Activated naive CD8-positive, alpha-beta T cell (primary cell): Measurements from ENCODE around the gene NANOS1.
"Not testable (repeated sequence)": the region's sequence is repeated elsewhere in the genome, so short reads cannot be mapped to it uniquely, and the experiment has no call there.

Experiments
- H3K27ac Mint-ChIP-seq: one replicate; pipeline ENCODE4 v1.8.0; 2021; ENCODE audit warnings: mixed read lengths
- H3K27me3 Mint-ChIP-seq: one replicate; pipeline ENCODE4 v1.8.0; 2021; ENCODE audit warnings: mixed read lengths
- H3K36me3 Mint-ChIP-seq: one replicate; pipeline ENCODE4 v1.8.0; 2021; ENCODE audit warnings: mixed read lengths
- H3K4me1 Mint-ChIP-seq: one replicate; pipeline ENCODE4 v1.8.0; 2021; ENCODE audit warnings: low read depth, mixed read lengths
- H3K4me3 Mint-ChIP-seq: one replicate; pipeline ENCODE4 v1.8.0; 2021; ENCODE audit warnings: mild to moderate bottlenecking, mixed read lengths
- H3K9me3 Mint-ChIP-seq: one replicate; pipeline ENCODE4 v1.8.0; 2021; ENCODE audit warnings: low read depth, mixed read lengths

The NANOS1 gene

DNA sequence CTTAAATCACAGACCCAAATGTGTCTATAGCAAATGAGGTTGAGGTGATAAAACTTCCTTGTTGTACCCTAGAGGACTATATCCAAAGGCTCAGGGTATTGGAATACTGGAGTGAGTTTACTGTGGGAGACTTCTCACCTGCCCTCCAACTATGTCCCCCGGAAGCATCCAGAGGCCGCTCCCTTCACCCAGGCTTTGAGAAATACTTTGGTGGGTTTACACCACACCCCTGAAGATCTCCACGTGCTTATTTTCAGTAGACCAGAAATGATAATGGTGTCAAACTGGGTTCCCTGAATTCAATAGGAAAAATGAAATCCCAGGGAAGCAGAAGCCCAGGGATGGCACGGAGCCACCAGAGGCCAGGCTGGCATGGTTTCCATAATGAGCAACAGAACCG, 31.3 kb upstream of the NANOS1 start:
- no peak overlapping the region for H3K4me3 Mint-ChIP-seq
- peaks cover 8% of the 10 kb centered on the region for H3K27me3 Mint-ChIP-seq
- H3K4me1 Mint-ChIP-seq, result no peaks in the 10 kb centered on the region
- H3K27ac Mint-ChIP-seq, result no peak overlapping the region
- H3K9me3 Mint-ChIP-seq, result no peaks in the 10 kb centered on the region
- no peaks in the 10 kb centered on the region for H3K36me3 Mint-ChIP-seq

DNA sequence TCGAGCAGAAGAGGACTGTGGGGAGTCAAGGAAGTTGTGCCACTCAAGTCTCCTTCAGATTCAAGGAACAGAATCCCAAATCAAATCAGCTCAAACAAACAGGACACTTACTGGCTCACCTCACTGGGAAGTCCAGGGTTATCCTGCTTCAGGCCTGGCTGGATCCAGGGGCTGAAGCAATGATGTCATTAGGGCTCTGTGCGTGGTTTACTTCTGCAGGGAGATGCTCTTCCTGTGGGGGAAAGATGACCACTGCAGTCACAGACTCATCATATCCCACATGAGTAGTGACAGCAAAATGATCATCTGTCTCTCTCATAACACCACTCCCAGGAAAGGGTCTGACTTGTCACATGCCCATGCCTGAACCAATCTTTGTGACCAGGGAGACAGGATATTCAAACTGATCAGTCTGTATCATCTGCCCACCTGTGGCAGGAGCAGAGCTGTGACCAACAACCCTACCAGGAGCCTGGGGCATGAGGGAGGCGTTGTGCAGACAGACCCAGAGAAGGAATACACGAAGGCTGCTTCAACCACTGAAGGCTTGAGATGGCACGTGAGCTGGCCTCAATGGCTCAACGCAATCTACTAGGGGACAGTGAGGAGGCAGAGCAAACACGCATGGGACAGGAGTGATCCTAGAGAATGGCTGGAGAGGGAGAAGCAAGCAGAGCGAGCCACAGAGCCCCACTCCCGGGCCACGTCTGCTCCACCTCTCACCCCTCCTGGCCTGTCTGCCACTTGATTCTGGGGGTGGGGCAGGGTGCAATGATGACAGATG, 27.6 kb upstream of the NANOS1 start:
- no peaks in the 10 kb centered on the region for H3K36me3 Mint-ChIP-seq

DNA sequence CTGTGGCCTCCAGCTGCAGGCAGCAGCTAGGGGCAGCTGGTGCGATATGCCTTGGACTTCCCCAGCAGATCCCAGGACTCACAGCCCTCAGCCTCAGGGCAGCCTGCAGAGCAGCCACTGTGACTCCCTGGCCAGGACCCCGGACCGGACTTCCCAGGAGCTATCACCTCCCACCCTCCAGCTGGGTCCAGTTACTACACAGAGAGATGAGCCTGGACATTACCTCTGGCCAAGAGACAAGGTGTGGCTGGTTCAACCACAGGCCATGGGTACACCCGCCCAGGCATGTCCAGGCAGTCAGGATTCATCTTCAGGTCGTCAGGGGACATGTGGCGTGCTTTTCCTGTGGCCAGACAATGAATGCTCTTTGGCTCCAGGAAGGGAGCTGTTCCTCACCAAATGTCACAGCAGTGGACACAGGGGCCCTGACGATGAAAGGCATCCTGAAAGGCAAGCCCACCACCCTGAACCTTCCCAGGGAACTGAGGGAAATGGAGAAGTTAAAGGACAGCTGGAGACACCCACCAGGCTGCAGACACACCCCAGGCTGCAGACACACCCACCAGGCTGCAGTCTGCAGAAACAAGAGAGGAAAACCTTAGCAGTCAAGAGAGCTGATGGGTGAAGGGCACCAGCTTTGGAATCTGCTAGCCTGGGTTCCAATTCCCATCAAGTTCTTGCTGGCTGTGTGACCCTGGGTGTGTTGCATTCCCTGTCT, 25.8 kb upstream of the NANOS1 start:
- Mint-ChIP-seq H3K9me3 (no peaks in the 10 kb centered on the region), H3K27me3 (peaks cover 13% of the 10 kb centered on the region), H3K27ac (no peak overlapping the region), H3K4me1 (no peaks in the 10 kb centered on the region), H3K36me3 (no peaks in the 10 kb centered on the region), H3K4me3 (no peak overlapping the region)

More for the DNA sequence above, 27.6 kb upstream of the NANOS1 start:
- Mint-ChIP-seq H3K27ac (no peak overlapping the region), H3K27me3 (peaks cover 9% of the 10 kb centered on the region), H3K4me1 (no peaks in the 10 kb centered on the region), H3K9me3 (no peaks in the 10 kb centered on the region), H3K4me3 (no peak overlapping the region)

DNA sequence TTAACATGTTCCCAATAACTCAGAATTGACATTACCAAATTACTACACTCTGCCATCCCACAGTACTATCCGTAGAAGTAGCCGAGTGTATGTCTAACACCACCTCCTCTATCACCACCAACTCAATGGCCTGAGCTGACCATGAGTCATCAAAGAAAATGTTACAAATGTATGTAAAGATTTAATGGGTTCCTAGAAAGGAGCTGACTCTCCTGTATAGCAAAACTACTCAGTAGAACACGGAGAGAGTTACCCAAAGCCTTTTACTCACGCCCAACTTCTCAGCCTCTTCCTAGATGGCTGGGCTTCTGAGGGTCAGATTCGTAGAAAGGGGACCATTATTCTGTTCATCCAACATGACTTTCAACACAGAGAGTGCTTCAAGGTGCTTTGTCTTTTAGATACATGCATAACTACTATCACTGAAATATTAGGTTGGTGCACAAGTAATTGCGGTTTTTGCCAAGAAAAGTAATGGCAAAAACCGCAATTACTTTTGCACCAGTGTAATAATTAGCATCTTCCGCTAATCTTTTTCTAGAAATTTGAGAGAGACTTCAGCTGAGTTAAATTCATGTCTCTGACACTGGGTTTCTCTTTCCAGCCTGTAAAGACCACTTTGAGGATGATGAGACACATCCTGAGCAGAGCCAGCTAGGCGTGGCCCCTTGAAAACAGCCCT, 24.0 kb upstream of the NANOS1 start:
- Mint-ChIP-seq H3K27ac (no peak overlapping the region), H3K9me3 (no peaks in the 10 kb centered on the region), H3K4me1 (no peaks in the 10 kb centered on the region), H3K4me3 (no peak overlapping the region), H3K36me3 (no peaks in the 10 kb centered on the region), H3K27me3 (peaks cover 12% of the 10 kb centered on the region)

DNA sequence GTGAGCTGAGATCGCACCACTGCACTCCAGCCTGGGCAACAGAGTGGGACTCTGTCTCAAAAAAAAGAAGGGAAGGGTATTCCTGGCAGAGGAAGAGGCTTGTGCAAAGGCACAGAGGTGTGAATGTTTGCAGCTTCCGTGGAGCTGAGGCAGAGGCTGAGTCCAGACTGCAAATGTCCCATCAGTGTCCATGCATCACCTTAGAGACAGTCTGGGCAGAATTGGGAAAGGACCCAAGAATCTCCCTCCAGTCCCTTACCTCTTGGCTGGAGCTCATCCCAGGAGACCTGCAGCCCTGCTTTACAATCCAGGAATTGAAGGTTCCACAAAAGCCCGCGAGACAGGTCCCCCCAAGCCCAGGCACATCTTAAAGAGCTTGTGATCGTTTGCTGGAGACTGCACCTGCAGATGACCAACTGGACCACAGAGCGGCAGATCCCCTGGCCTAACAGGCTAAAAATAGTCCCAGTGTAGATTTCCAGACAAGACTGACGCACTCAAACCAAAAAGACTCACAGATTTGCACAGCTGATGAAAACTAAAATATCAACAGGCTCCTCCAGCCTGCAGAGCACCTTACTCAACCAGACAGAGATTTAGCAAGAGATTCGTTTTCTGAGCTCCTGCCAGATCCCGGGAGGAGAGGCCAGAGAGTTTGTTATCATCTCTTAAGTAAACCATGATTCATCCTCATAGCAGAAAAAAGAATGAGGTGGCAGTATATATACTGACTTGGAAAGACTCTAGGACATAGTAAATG, 22.9 kb upstream of the NANOS1 start:
- Mint-ChIP-seq H3K4me1 (no peaks in the 10 kb centered on the region), H3K27ac (no peak overlapping the region), H3K4me3 (no peak overlapping the region), H3K9me3 (no peaks in the 10 kb centered on the region), H3K36me3 (no peaks in the 10 kb centered on the region), H3K27me3 (peaks cover 10% of the 10 kb centered on the region)

DNA sequence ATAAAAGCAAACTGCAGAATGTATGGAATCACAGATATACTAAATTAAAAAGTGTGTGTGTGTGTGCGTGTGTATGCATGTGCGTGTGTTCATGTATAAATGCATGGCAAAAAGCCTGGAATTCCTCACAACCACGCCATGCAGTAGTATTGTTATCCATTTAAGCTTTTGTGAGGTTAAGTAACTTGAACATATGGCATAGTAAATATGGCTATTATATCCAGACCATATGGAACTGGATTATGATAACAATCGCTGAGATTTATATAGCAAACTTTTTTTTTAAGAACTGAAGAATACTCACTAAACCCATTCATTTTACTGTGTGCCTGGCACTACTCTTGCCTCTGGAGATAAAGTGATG, 22.3 kb upstream of the NANOS1 start:
- H3K9me3 Mint-ChIP-seq, result no peaks in the 10 kb centered on the region
- no peaks in the 10 kb centered on the region for H3K36me3 Mint-ChIP-seq
- H3K27me3 Mint-ChIP-seq, result peaks cover 10% of the 10 kb centered on the region
- H3K4me3 Mint-ChIP-seq, result no peak overlapping the region
- H3K27ac Mint-ChIP-seq, result no peak overlapping the region
- no peaks in the 10 kb centered on the region for H3K4me1 Mint-ChIP-seq

DNA sequence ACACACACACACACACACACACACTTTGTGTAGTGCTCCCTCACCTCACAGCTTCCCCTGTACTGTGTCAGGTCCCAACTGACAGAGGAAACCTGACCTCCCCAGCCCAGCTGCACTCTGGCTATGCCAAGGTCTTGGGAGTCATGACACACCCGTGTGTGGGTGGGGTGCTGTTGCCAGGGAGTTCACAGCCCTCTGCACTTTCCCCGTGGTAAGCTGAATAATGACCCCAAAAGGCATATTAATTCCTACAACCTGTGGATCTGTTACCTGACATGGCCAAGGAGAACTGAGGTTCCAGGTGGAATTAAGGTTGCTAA, 8.9 kb upstream of the NANOS1 start:
- H3K36me3 Mint-ChIP-seq, result no peaks in the 10 kb centered on the region
- H3K27ac Mint-ChIP-seq, result no peak overlapping the region
- no peak overlapping the region for H3K4me3 Mint-ChIP-seq
- peaks cover 2% of the 10 kb centered on the region for H3K27me3 Mint-ChIP-seq
- H3K9me3 Mint-ChIP-seq, result no peaks in the 10 kb centered on the region
- no peaks in the 10 kb centered on the region for H3K4me1 Mint-ChIP-seq

DNA sequence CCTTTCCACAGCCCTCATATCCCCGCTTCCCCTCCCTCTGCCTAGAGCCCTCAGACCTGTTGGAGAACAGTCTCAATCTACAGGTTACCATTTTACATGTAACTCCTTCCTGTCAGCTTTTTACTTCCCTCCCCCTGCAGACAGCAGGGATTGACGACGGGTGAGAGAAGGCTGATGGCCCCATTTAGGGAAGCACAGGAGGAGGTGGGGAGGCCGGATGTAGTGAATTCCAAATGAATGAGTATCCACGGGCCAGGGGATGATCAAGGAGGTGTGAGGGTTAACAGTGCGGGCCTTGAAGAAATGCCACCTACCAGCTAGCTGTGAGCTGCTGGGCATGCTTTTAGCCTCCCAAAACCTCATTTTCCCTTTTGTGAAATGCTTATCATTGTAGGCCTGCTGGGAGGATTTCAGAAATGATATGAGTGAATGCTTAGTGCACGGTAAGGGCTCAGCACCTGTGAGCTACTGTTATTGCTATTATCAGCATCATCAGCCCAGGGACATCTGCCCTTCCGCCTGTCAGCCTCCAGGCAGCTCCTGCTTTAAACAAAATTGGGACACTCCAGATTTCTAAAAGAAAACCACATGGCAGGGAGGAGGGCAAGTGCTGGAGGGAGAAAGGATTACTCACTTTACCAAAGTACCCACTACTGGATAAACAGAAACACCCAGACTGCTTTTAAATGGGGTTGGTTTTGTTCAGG, 6.5 kb upstream of the NANOS1 start:
- Mint-ChIP-seq H3K4me3 (no peak overlapping the region), H3K27me3 (peaks cover 2% of the 10 kb centered on the region), H3K4me1 (no peaks in the 10 kb centered on the region), H3K36me3 (no peaks in the 10 kb centered on the region), H3K9me3 (no peaks in the 10 kb centered on the region), H3K27ac (no peak overlapping the region)

DNA sequence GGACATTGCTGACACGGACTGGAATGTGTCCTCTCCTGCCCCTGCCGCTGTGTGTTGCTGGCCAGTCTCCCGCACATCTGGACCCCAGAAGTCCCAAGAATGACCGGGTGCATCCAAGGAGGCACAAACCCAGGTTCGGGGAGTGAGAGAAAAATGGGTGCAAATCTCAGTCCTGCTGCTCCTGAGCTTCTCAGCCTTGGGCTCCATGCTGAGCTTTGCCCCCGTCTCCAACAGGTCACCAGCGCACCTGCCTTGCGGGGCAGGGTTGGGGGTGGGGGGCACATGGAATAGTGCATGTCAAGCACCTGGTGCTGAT, 6.0 kb upstream of the NANOS1 start:
- H3K27me3 Mint-ChIP-seq, result peaks cover 2% of the 10 kb centered on the region
- H3K36me3 Mint-ChIP-seq, result no peaks in the 10 kb centered on the region
- no peaks in the 10 kb centered on the region for H3K4me1 Mint-ChIP-seq
- H3K9me3 Mint-ChIP-seq, result no peaks in the 10 kb centered on the region
- H3K27ac Mint-ChIP-seq, result no peak overlapping the region
- H3K4me3 Mint-ChIP-seq, result no peak overlapping the region

DNA sequence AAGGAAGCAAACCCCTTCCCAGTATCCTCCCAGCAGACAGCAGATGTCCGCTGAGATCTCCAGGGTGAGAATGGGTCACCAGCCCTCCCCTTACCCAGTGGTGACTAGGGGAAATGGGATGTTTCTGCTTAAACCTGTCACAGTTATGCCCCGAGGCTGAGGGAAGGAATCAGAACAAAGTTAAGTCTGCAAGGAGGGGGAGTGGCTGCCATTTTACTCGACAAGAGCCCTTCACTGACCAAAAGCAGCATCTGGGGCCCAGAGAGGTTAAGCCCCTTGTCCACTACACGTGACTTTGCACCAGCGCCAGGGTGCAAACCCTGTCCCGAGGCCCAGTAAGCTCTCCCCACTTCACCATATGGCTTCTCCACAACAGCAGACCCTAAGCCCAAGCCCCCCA, 4.6 kb upstream of the NANOS1 start:
- no peaks in the 10 kb centered on the region for H3K4me1 Mint-ChIP-seq
- peaks cover 2% of the 10 kb centered on the region for H3K27me3 Mint-ChIP-seq
- no peaks in the 10 kb centered on the region for H3K9me3 Mint-ChIP-seq
- no peaks in the 10 kb centered on the region for H3K36me3 Mint-ChIP-seq
- no peak overlapping the region for H3K4me3 Mint-ChIP-seq
- H3K27ac Mint-ChIP-seq, result no peak overlapping the region

DNA sequence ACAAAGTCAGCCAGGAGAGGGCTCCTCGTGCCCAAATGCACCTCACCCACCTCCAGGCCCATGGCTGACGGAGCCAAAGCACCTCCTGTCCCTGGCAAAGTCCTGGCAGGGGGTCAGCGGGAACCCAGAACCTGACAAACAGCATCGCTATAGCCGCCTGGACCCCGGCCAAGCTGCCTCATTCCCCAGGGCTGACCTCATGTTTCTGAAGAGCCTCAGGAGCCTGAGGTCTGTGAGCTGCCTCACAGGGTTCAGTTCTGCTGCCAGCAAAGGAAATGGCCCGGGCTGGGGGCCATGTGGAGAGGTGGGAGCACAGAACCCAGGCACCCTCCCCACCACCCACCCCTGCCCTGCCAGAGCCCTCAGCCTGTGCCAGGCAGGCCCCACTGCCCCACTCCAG, 4.2 kb upstream of the NANOS1 start:
- Mint-ChIP-seq H3K4me1 (no peaks in the 10 kb centered on the region), H3K4me3 (no peak overlapping the region), H3K27me3 (peaks cover 2% of the 10 kb centered on the region), H3K36me3 (no peaks in the 10 kb centered on the region), H3K9me3 (no peaks in the 10 kb centered on the region), H3K27ac (no peak overlapping the region)

DNA sequence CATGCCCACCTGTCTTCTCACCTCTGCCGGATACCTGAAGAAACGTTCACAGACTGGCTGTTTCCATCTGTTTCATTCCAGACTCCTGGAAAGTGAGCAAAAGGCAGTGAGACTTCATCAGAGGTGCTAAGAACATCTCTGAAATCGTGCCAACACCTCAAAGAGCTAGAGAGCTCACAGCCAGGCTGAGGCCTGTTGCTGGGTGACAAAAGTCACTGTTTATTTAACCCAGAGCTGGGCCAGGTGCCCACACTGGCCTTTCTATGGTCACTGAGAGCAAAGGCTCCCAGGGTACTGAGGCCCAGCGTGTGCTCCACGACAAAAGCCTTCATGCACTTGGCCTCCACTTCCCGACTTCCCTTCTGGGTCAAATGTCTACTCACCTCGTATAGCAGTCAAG, 3.7 kb upstream of the NANOS1 start:
- no peaks in the 10 kb centered on the region for H3K27me3 Mint-ChIP-seq
- no peak overlapping the region for H3K4me3 Mint-ChIP-seq
- no peaks in the 10 kb centered on the region for H3K36me3 Mint-ChIP-seq
- no peaks in the 10 kb centered on the region for H3K9me3 Mint-ChIP-seq
- H3K4me1 Mint-ChIP-seq, result peaks cover 2% of the 10 kb centered on the region
- no peak overlapping the region for H3K27ac Mint-ChIP-seq

DNA sequence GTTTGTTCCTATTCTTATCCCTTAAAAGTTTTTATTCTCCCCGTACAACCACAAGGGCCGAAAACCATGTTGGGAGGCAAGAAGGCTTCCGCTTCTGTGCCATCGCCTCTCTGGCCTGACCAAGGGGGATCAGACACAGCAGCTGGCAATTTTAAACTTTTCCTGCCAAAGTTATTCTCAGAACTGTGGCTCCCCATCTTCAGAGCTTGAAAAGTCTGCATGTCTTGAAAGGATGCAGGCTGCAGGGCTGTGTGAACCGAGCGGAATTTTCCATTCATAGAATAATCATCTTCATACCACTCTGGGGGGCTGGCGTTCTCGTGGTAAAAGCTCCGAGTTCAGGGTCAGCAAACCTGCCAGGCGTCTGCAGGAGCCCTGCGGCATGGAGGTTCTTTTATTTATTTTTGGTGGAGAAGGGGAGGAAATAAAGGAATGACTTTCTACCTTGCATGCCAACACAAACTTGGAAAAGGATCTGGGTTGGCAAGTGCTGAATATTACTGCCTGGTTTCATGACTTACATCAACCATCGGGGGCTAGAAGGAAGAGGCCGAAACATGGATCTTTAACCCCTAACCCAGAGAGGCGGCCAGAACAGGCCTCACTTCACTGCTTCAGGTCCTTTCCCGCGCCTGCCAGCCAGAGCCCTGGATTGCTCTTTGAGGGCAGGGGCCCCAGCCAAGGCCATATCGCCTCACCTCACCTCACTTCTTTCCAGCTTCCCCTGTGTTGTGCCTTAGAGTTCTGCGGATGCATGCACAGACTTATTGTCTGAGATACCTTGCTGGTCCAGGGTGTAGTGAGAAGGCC, 3.0 kb upstream of the NANOS1 start:
- Mint-ChIP-seq H3K4me3 (no peak overlapping the region), H3K27ac (no peak overlapping the region), H3K36me3 (no peaks in the 10 kb centered on the region), H3K4me1 (peaks cover 9% of the 10 kb centered on the region), H3K27me3 (no peaks in the 10 kb centered on the region), H3K9me3 (no peaks in the 10 kb centered on the region)

DNA sequence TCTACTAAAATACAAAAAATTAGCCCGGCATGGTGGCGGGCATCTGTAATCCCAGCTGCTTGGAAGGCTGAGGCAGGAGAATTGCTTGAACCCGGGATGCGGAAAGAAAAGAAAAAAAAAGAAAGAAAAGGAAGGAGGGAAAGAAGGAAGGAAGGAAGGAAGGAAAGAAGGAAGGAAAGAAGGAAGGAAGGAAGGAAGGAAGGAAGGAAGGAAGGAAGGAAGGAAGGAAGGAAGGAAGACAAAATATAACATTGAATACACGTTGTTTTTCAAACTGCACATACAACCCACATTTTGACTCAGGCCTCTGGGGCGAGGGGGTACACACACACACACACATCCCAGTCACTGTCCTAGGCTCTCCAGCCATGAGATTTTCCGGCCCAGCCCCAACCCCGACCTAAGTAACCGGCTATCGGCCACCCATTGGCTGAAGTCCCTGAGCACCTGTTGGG, 1.0 kb upstream of the NANOS1 start:
- H3K36me3 Mint-ChIP-seq, H3K27ac Mint-ChIP-seq, H3K27me3 Mint-ChIP-seq, H3K9me3 Mint-ChIP-seq: not testable (repeated sequence)
- Mint-ChIP-seq H3K4me1 (peaks cover 16% of the 10 kb centered on the region), H3K4me3 (peak overlapping the region; percentile 74)
